WTC11 (cell line): ENCODE measurements around the gene TMEM187.

Source experiments
- CTCF ChIP-seq: fragments of 200-600 bp; IDR thresholded peaks from 2 replicates; pipeline ENCODE4 v1.8.0; 2022; ENCODE audit warnings: antibody characterized with exemption
- E2F1 ChIP-seq: sonication (generic); formaldehyde crosslinking; IDR thresholded peaks from 2 replicates; pipeline ENCODE4 v1.8.0; 2022; ENCODE audit warnings: mild to moderate bottlenecking, missing genetic modification reagents
- IRF2 ChIP-seq: sonication (generic); formaldehyde crosslinking; IDR thresholded peaks from 2 replicates; pipeline ENCODE4 v1.8.0; 2022; ENCODE audit warnings: low read depth, missing genetic modification reagents, borderline replicate concordance
- MAX ChIP-seq: sonication (generic); formaldehyde crosslinking; IDR thresholded peaks from 2 replicates; pipeline ENCODE4 v1.8.0; 2022; ENCODE audit warnings: mild to moderate bottlenecking, missing genetic modification reagents
- NR3C1 ChIP-seq: sonication (generic); formaldehyde crosslinking; conservative IDR thresholded peaks from 2 replicates; pipeline ENCODE4 v1.8.1; 2023; ENCODE audit warnings: low read depth, mild to moderate bottlenecking, missing genetic modification reagents
- RELA ChIP-seq: sonication (generic); formaldehyde crosslinking; IDR thresholded peaks from 2 replicates; pipeline ENCODE4 v1.8.1; 2022; ENCODE audit warnings: missing genetic modification reagents, mild to moderate bottlenecking, borderline replicate concordance
- ZNF232 ChIP-seq: sonication (generic); formaldehyde crosslinking; IDR thresholded peaks from 2 replicates; pipeline ENCODE4 v1.8.0; 2022; ENCODE audit warnings: mild to moderate bottlenecking, missing genetic modification reagents

GRCh38 chrX:153961292-153961691 lies 11.3 kb upstream of the TMEM187 start:
- TF ChIP-seq CTCF (no peak), RELA (no peak), E2F1 (no peak), NR3C1 (CRISPR knock-in tag) (no peak), IRF2 (no peak), MAX (CRISPR knock-in tag) (no peak), ZNF232 (CRISPR knock-in tag) (no peak)
